Stimulated activated CD4-positive, alpha-beta T cell treated with anti-CD3 and anti-CD28 coated beads, TNF-alpha, amount 100 ng/mL, for 4 hours (primary cell): ENCODE data around the gene FAM162A.
"Not testable (repeated sequence)": the region's sequence is repeated elsewhere in the genome, so short reads cannot be mapped to it uniquely, and the experiment has no call there.

Experiments used
- DNase-seq, 3 experiments: peaks; one replicate each; pipeline ENCODE4 v3.0.0-alpha.2; 2020; ENCODE audit warnings: low read depth in 3 of 3

Gene FAM162A

GRCh38 chr3:122383771-122384697 lies at the start of gene FAM162A:
TSS of gene FAM162A (plus strand) at chr3:122384182. CDS start at chr3:122384266, 84 bp downstream.
- DNase-seq = peak; percentile 84 to 86 (median 84)

DNA sequence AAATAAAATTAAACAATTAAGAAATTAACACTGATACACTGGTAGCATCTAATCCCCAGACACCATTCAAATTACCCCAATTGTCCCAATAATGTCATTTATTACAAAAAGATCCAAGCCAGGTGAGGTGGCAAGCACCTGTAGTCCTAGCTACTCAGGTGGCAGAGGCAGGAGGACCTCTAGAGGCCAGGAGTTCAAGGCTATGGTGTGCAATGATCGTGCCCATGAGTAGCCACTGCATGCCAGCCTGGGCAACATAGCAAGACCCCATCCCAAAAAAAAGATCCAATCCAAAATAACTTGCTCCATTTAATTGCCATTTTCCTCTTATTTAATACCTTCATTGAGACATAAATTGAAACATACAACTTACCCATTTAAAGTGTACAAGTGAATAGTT lies 41.2 kb upstream of the FAM162A start:
- no peak for DNase-seq

- DNase-seq = no peak
Measured at GRCh38 chr3:122343654-122344053, 40.3 kb upstream of the FAM162A start.

DNA sequence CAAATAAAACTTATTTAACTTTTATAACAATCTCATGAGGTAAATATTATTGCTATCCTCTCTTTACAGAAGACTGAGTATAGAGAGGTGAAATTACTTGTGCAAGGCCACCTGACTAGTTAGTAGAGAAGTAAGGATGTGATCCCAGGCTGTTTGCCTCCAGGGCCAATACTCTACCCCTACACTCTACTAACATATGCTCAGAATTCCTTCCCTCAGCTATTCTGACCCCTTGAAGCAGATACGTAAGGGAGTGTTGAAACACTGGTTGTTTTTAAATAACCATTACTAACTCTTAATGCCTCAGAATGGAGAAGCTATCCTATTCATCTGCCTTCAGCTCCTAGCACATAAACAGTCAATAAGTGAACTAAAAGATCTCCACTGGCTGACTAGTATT lies 34.8 kb upstream of the FAM162A start:
- DNase-seq = no peak

DNA sequence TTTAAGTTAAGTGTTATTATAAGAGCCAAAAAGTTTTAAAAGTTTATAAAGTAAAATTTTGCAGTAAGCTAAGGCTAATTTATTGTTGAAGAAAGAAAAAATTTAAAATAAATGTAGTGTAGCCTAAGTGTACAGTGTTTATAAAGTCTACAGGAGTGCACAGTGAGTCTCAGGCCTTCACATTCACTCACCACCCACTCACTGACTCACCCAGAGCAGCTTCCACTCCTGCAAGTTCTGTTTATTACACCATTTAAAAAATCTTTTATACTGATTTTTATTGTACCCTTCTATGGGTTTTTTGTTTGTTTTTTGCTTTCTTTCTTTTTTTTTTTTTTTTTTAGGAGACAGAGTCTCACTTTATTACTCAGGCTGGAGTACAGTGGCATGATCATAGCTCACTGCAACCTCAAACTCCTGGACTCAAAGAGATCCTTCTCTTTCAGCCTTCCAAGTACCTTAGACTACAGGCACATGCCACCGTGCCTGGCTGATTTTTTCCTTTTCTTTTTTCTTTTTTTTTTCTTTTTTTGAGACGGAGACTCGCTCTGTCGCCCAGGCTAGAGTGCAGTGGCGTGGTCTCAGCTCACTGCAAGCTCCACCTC lies 33.1 kb upstream of the FAM162A start:
- DNase-seq = no peak

DNA sequence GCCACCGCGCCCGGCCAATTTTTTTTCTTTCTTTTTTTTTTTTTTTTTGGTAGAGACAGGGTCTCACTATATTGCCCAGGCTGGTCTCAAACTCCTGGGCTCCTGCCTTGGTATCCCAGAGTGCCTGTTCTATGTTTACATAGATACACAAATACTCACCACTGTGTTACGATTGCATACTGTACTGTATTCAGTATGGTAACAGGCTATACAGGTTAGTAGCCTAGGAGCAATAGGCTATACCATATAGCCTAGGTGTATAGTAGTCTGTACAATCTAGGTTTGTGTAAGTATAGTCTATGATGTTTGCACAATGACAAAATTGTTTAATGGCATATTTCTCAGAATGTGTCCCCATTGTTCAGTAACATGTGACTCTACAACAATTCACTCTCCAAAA lies 32.4 kb upstream of the FAM162A start:
- no peak for DNase-seq

DNA sequence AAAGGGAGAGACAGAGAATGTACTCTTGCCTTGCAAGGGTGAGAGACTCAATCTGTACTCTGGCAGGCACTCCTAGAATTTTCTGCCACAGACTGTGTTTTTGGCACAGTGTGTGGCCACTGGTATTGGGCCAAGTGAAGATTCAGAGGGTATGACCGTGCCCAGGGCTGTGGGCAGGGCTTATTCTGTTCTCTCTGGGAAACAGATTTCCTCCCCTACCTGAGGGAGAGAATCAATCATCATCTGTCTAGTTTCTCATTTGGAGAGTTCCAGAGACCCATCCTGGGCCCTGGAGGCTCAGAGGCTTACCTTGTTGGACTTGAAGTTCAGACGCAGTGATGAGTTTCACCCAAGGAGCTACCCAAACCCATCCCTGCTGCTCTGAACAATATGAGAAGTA lies 30.8 kb upstream of the FAM162A start:
- DNase-seq = no peak

DNA sequence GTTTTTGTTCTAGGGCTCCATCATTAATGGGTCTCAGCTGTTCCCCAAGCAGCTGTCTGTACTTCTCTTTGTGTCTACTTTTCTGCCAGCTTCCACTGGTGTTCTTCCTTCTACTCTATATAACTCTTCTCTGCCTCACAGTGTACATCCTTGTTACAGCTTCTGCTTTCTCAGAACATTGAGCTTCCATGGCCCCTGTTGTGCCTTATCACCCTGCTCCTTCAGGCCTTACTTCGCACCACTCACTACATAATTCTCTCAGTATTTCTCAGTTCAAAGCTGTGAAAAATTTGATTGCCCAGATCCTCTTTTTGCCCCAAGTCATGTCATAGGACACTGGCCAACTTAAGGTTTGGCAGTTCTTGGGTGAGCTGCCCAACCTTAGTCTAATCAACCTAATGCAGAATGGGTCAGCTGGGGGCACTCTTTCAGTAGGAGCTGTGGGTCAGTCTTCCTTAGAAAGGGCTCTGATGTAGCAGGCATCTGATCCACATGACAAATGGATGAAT lies 30.0 kb upstream of the FAM162A start:
- no peak for DNase-seq

GRCh38 chr3:122355612-122356011 lies 28.4 kb upstream of the FAM162A start:
- DNase-seq = no peak

GRCh38 chr3:122356402-122356801 lies 27.6 kb upstream of the FAM162A start:
- DNase-seq = no peak

- DNase-seq = no peak
Measured at GRCh38 chr3:122357828-122358702, 25.9 kb upstream of the FAM162A start.

GRCh38 chr3:122358703-122359032 lies 25.3 kb upstream of the FAM162A start:
- no peak for DNase-seq

- DNase-seq = no peak
Measured at GRCh38 chr3:122362026-122362425, 22.0 kb upstream of the FAM162A start.

GRCh38 chr3:122364490-122364889 lies 19.5 kb upstream of the FAM162A start:
- no peak for DNase-seq

DNA sequence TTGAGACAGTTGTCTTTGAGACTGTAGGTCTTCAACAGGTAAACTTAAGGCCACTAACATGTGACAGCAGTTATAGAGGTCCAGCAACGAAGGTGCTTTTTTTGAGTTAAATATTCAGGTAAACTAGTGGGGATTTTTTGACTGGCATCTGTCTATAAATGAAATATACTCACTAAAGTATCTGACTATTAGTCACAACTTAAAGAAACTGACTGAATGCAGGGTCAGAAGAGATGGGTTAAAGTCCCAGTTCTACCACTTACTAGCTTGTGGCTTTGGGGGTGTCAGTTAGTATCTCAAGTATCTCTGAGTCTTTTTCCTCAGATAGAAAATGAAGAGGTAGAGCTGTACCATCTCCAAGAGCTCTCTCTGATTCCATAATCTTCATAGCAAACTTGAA lies 18.9 kb upstream of the FAM162A start:
- DNase-seq = no peak

DNA sequence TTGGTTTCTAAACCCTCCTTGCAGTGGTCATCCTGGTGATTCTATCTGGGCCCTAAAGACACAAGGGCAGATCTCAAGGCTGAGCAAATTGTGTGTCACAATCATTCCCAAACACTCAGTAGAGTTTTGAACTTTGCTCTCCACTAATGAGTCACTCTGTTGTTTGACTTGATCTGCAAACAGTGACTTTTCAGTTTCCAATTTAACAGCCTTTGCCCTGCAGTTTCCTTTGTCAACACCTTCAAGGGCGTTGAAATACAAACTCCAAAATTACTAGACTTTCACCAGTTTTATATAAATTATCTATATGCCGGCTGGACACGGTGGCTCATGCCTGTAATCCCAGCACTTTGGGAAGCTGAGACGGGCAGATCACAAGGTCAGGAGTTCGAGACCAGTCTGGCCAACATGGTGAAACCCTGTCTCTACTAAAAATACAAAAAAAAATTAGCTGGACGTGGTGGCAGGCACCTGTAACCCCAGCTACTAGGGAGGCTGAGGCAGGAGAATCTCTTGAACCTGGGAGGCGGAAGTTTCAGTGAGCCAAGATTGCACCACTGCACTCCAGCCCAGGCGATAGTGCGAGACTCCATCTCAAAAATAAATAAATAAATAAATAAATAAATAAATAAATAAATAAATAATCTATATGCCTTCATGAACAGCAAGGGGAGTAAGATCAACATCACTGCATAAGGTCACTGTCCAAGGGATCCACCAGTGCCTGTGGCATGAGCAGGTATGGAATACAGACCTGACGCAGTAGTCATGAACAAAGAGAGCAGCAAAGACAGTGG lies 18.2 kb upstream of the FAM162A start:
- DNase-seq = not testable (repeated sequence)

DNA sequence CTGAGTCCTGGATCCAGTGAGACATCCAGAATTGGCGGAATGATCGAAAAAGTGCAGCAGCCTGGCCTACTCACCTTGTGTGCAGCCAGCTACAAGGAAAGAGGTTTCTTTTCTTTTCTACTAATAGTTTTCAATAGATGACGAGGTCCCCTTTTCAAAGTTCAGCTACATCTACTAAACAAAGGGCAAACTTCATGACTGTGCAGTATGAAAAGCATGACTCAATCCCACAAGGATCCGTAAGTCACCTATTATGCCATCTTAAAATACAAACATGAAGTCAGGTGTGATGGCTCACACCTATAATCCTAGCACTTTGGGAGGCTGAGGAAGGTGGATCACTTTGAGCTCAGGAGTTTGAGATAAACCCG lies 17.6 kb upstream of the FAM162A start:
- no peak for DNase-seq

GRCh38 chr3:122374034-122374433 lies 9.9 kb upstream of the FAM162A start:
- DNase-seq = no peak

GRCh38 chr3:122377975-122378374 lies 6.0 kb upstream of the FAM162A start:
- DNase-seq = no peak

DNA sequence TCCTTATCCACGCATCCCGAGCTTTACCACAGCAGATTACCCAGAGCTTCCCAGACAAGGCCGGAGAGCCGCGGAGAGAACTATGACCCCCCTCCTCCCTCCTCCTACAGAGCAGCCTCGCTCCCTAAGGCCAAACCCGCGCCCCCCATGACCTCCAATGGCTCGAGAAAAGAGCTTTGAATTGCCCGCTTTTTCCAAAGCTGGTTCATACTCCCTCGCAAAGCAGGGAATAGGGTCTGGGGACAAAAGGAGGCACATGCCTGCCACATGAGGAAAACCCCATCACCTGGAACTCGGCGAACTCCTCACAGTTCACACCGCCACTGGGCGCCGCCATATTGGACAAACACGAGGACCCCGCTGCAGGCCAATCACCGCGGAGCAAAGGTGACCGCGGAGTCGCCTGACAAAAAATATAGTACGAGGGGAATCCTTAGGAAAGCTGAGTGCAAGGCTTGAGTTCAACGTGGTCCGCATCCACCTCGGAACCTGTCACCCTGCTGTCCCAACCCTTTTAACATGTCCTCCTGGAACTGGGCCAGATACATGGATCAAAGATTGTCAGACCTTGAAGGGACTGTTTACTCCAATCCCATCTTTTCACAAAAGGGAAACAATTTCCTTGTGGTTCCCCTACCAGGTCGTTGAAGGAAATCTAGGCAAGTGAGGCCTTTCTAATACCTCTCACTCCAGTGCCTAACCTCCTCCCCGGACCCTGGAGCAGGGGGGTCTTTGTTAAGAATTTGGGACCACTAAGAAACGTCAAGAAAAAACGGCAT lies 905 bp upstream of the FAM162A start, which contains the start of gene MIX23:
TSS of gene MIX23 (minus strand) at position 344 of the 779 bp plus-strand sequence. CDS start at position 337, 7 bp downstream.
- peak; percentile 70 to 77 (median 70) for DNase-seq
